HepG2 (cell line): Measurements from ENCODE around the gene STAG3. TPM values are rescaled to one million over a fixed set of nuclear protein-coding genes. Genes with fewer than 3 reads are reported as not detected.

Experiments
- ADNP ChIP-seq: sonication (generic); formaldehyde crosslinking; IDR thresholded peaks from 2 replicates; pipeline ENCODE4 v1.4.0; 2020; ENCODE audit warnings: missing genetic modification reagents
- AKNA ChIP-seq: sonication (generic); formaldehyde crosslinking; IDR thresholded peaks from 2 replicates; pipeline ENCODE4 v1.4.0; 2020; ENCODE audit warnings: missing genetic modification reagents, borderline replicate concordance
- ATRX ChIP-seq: sonication (generic); formaldehyde crosslinking; IDR thresholded peaks from 2 replicates; pipeline ENCODE4 v1.4.0; 2020; ENCODE audit warnings: missing genetic modification reagents, borderline replicate concordance
- KIAA2018 ChIP-seq: sonication (generic); formaldehyde crosslinking; IDR thresholded peaks from 2 replicates; pipeline ENCODE4 v1.5.0; 2020; ENCODE audit warnings: mild to moderate bottlenecking, missing genetic modification reagents, borderline replicate concordance
- RBAK ChIP-seq: sonication (generic); formaldehyde crosslinking; IDR thresholded peaks from 2 replicates; pipeline ENCODE4 v1.5.1; 2020; ENCODE audit warnings: mild to moderate bottlenecking, missing genetic modification reagents
- RNF2 ChIP-seq: fragments of 450-650 bp; conservative IDR thresholded peaks from 2 replicates; pipeline ENCODE4 v1.6.1; 2016; ENCODE audit warnings: low read depth
- SIX4 ChIP-seq: sonication (generic); formaldehyde crosslinking; IDR thresholded peaks from 2 replicates; pipeline ENCODE4 v1.4.0; 2020; ENCODE audit warnings: missing genetic modification reagents
- STAT5B ChIP-seq: sonication (generic); formaldehyde crosslinking; IDR thresholded peaks from 2 replicates; pipeline ENCODE4 v1.4.0; 2020; ENCODE audit warnings: missing genetic modification reagents
- THAP9 ChIP-seq: sonication (generic); formaldehyde crosslinking; IDR thresholded peaks from 2 replicates; pipeline ENCODE4; 2020; ENCODE audit warnings: missing genetic modification reagents, mild to moderate bottlenecking, borderline replicate concordance
- ZMYM4 ChIP-seq: sonication (generic); formaldehyde crosslinking; IDR thresholded peaks from 2 replicates; pipeline ENCODE4 v1.8.1; 2023; ENCODE audit warnings: mild to moderate bottlenecking, missing genetic modification reagents
- ZNF282 ChIP-seq: fragments of 450-650 bp; IDR thresholded peaks from 2 replicates; pipeline ENCODE4 v1.6.1; 2018; ENCODE audit not compliant: partially characterized antibody
- ZNF362 ChIP-seq: sonication (generic); formaldehyde crosslinking; IDR thresholded peaks from 2 replicates; pipeline ENCODE4 v1.4.0; 2020; ENCODE audit warnings: missing genetic modification reagents, mild to moderate bottlenecking, borderline replicate concordance
- polyA plus RNA-seq, 8 experiments: library from polyadenylated mRNA; depleted of rRNA in 3 of 8; stranded (reverse) in 7 of 8; unstranded in 1 of 8; fragments of >200 nt; fragmentation: Illumina TruSeq in 4 of 8; extraction: Trizol in 4 of 8; gene quantifications; 2 replicates each; pipeline versions ENCODE4 v1.2.1 to v1.2.3, GENCODE V29; 2011 to 2016; ENCODE audit warnings: low read depth in 4 of 8, missing spikeins in 1 of 8, mixed read lengths in 1 of 8; ENCODE audit not compliant: insufficient read depth in 1 of 8
- total RNA-seq, 5 experiments: library from RNA; depleted of rRNA; stranded (reverse); fragments of >200 nt; fragmentation: Illumina TruSeq; extraction: Trizol; gene quantifications; 2 replicates each; pipeline ENCODE4 v1.2.3, GENCODE V29; 2016; ENCODE audit warnings: low read depth in 1 of 5

The STAG3 gene
- total and polyA plus RNA-seq, 2 of the 13 experiments (the other 11 are each of a cell fraction or from before 2014, with no cell fraction given) = 0.09 to 0.33 TPM

GRCh38 chr7:100247152-100247757 is 69.5 kb downstream of the STAG3 start (continued):
- TF ChIP-seq ADNP (CRISPR knock-in tag) = 0 out of 2 replicates have a peak, but pooled peaks have one; percentile 37
- TF ChIP-seq KIAA2018 (CRISPR knock-in tag) = no peak
- TF ChIP-seq SIX4 (CRISPR knock-in tag) = peak; percentile 98
- TF ChIP-seq ZNF362 (CRISPR knock-in tag) = peak; percentile 61
- TF ChIP-seq STAT5B (CRISPR knock-in tag) = no peak
- peak; percentile 42; the same call in 1 of the 2 replicates for TF ChIP-seq THAP9 (CRISPR knock-in tag)
- no peak for TF ChIP-seq ZNF282
- no peak for TF ChIP-seq RNF2
- no peak for TF ChIP-seq RBAK (CRISPR knock-in tag)
- TF ChIP-seq ATRX (CRISPR knock-in tag) = no peak
- TF ChIP-seq ZMYM4 (CRISPR knock-in tag) = peak; percentile 16; the same call in 1 of the 2 replicates
- TF ChIP-seq AKNA (CRISPR knock-in tag) = no peak
